ENCODE results near the gene FAM200A.
"Not testable (repeated sequence)": the region's sequence is repeated elsewhere in the genome, so short reads cannot be mapped to it uniquely, and the experiment has no call there.

The FAM200A gene

DNA sequence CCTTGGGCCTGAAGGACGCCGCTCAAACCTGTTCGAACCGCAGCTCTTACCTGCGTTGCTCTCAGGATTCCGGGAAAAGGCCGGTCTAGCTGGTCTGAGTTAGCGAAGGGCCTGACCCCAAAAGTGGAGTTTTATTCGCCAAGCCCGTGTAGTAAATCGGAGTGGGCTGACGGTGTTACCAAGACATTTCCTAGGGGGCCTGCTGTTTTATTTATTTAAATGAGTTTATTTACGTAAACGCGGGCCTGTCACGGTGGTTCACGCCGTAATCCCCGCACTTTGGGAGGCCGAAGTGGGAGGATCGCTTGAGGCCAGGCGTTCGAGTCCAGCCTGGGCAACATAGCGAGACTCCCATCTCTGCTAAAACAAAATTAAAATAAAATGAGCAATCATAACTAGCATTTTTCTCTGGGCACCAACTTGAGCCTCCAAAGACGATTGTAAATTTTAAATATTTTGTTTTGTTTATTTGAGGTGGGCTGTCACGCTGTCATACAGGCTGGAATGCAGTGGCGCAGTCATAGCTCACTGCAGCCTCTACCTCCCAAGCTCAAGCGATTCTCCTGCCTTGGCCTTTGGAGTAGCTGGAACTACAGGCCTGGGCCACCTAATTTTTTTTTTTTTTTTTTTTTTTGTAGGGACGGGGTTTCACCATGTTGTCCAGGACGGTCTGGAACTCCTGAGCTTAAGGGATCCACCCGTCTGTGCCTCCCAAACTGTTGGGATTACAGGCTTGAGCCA, 7.4 kb upstream of the FAM200A start:
- peak in 1 of 5 experiments; percentile 56 for DNase-seq

GRCh38 chr7:99558306-99559174, 6.6 kb upstream of the FAM200A start, which contains the start of gene ZNF655:
Gene ZNF655 (plus strand): TSS chr7:99558642. CDS start chr7:99560560, 1,918 bp downstream.
- peak; percentile 77 to 95 (median 82) for DNase-seq

DNA sequence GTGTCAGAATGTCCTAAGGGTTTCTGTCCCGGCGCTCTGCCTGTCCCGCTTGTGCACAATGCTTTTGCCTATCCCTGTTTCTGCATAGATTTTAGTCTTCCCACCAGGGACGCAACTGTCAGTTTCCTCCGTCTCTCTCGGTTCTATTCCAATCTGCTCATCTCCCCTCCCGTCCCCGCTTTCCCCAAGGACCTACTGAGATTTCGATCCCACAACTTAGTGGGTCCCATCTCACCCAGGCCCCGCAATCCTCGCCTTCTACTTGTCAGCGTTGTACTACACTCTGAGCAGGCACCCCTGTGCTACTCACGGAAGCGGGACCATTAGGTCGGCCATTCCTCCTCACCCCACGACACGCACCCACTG, 6.0 kb upstream of the FAM200A start:
- no peak for DNase-seq

- peak in 1 of 5 experiments; percentile 41 for DNase-seq
Measured at GRCh38 chr7:99557196-99557607, 5.3 kb upstream of the FAM200A start.

GRCh38 chr7:99554939-99555338, 3.0 kb upstream of the FAM200A start:
- no peak for DNase-seq

DNA sequence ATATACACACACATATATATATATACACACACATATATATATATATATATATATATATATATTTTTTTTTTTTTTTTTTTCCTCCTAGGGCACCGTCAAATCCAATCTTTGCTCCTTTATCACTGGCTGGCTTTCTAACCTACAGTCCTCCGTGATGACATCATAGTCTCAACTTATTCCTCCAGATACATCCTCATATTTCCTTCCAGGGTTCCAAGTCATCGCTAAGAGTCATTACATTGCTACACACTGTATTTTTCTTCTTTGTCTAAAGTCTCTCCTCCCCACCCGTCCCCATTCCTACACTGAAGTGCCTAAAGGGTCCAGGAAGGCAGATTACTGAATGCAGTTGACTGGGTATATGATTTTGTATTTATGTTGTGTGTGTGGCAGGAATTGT, 1.1 kb upstream of the FAM200A start:
- no peak for DNase-seq

DNA sequence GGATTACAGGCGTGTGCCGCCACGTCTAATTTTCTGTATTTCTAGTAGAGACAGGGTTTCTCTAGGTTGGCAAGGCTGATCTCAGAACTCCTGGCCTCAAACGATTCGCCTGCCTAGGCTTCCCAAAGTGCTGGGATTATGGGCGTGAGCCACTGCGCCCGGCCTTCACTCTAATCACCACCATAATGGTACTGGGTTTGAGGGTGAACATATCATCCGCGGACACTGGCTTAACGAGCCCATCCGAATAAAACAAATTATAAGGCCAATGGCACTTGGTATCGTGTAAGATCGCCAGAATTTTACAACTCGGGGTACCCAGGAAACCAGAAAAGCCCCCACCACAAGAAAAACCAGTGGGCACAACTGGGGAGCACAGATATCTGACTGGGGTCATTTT, 580 bp downstream of the FAM200A start:
- DNase-seq, result no peak

GRCh38 chr7:99549545-99549944, 2.4 kb downstream of the FAM200A start:
- not testable (repeated sequence) for DNase-seq

DNA sequence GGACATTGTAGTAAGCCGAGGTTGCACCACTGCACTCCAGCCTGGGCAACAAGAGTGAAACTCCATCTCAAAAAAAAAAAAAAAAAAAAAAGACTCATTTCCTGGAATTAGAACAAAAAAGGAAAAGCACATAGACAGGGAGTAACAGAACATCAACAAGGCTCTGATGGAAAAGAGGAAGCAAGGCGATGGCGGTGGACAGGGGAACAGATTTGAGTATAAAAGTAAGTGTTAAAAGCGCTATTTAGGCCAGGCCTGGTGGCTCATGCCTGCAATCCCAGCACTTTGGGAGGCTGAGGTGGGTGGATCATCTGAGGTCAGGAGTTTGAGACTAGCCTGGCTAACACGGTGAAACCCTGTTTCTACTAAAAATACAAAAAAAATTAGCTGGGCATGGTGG, 6.6 kb downstream of the FAM200A start:
- DNase-seq, result not testable (repeated sequence)

DNA sequence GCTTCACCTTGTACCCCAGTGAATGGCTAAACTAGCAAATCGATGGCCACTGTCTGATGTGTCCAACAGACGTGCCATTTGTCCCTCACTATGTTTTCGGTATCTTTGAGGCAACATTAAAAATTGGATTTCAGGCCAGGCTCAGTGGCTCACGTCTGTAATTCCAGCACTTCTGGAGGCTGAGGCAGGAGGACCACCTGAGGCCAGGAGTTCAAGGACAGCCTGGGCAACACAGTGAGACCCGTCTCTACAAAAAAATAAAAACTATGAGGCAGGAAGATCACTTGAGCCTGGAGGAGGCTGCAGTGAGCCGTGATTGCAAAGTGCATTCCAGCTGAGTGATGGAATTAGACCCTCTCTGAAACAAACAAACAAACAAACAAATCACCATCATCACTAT, 8.0 kb downstream of the FAM200A start:
- no peak for DNase-seq

GRCh38 chr7:99543081-99543671, 8.7 kb downstream of the FAM200A start:
- DNase-seq, result no peak

GRCh38 chr7:99541212-99541611, 10.7 kb downstream of the FAM200A start:
- DNase-seq, result no peak

- DNase-seq, result peak in 1 of 5 experiments; percentile 8
Measured at GRCh38 chr7:99540542-99540941, 11.4 kb downstream of the FAM200A start.

DNA sequence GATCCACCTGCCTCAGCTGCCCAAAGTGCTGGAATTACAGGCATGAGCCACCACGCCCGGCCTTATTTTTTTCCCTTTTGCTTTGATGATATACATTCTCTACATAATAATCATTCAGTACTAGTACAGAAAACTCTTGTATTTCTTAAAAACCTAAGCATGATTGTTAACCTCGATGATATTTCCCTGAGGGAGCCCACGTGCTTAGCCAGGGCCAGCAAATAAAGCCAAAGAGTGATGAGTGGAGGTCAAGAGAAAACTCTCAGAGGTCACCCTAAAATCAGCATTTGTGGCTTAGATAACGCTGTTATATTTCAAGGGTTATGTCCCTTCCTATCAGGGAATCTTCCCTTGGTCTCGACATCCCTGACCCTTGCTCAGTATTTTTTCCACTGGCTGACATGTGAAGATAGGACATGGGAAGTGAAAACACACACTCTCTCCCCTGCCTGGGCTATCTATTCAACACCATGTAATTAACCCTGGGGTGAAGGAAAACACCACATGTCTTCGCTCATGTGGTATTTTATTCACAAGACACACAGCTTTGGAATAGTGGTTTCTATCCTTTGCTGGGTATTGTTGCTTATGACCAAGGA, 12.6 kb downstream of the FAM200A start:
- no peak for DNase-seq

DNA sequence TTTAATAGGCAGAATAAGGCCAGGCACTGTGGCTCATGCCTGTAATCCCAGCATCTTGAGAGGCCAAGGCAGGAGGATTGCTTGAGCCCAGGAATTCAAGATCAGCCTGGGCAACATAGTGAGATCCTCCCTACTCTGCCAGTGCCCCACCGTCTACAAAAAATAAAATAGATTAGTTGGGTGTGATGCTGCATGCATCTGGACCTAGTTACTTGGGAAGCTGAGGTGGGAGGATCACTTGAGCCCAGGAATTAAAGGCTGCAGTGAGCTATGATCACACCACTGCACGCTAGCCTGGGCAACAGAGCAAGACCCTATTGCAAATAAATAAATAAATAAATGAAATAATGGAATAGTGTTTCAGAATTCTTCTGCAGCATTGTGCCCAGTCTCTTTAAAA, 16.2 kb downstream of the FAM200A start:
- DNase-seq, result no peak

DNA sequence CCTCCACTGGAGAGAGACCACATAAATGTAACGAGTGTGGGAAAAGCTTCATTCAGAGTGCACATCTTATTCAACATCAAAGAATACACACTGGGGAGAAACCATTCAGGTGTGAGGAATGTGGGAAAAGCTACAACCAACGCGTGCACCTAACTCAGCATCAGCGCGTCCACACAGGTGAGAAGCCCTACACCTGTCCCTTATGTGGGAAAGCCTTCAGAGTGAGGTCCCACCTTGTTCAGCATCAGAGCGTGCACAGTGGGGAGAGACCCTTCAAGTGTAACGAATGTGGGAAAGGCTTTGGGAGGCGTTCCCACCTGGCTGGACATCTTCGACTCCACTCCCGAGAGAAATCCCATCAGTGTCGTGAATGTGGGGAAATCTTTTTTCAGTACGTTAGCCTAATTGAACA, 20.6 kb downstream of the FAM200A start:
- DNase-seq, result peak in 1 of 5 experiments; percentile 26

- peak in 1 of 5 experiments; percentile 17 for DNase-seq
Measured at GRCh38 chr7:99525713-99526440, 26.0 kb downstream of the FAM200A start.

GRCh38 chr7:99521399-99521798, 30.5 kb downstream of the FAM200A start:
- no peak for DNase-seq

DNA sequence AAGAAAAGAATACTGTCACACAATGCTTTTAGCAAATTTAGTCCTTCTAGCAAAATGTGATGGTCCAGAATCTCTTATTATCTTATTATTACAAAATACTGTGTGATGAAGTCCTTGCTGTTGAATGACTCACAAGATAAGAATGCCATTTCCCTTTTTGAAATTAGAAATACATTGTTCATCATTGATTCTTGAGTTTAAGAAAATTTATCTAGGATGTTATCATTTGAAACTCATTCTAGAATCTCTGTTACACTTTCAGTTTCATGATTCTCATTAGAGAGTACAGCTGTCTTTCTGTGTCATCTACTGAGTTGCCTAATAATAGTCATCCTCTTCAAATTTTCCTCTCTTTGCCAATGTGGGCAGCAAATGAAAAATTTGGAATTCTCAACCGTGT, 37.9 kb downstream of the FAM200A start:
- no peak for DNase-seq

DNA sequence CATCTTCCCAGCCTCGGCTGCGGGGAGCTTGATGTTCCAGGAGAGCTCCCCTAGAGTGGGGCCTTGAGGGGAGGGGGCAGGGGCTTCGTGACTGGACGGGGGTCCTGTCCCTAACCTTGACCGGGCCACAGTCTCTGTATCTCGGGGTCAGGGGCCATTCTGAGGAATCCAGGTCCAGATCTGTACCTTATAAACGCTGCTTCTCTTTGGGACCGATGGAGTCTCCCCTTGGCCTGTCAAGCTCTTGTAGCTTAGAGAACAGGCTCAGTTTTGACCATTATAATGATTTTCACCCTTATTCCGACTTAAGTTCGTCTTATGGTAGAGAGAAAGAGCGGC, 46.6 kb downstream of the FAM200A start:
- DNase-seq, result no peak

GRCh38 chr7:99504603-99505323, 47.2 kb downstream of the FAM200A start, which contains the start of gene ZKSCAN5:
Gene ZKSCAN5 (plus strand): TSS chr7:99504662. CDS start chr7:99506045, 1,383 bp downstream.
- peak; percentile 93 to 96 (median 94) for DNase-seq

DNA sequence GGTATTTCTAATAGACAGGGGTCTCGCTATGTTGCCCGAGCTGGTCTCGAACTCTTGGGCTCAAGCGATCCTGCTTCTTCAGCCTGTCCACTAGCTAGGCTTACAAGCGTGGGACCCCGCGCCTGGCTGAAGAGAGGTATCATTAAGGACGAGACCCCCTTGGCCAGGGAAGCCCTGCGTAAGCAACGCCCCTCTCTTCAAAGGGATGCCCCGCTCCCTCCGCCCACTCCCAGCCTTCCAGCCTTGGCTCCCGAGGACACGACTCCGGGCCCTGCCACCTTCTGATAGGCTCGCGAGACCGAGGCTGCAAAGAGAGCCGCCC, 47.7 kb downstream of the FAM200A start:
- DNase-seq, result no peak

Data from T-helper 2 cell (primary cell).